GM12865 (cell line): ENCODE measurements around the gene PAPPA2.
A peak's percentile ranks its signal among the peaks of the same experiment; 100 is the strongest.

ENCODE experiments used
- DNase-seq: peaks from one replicate; pipeline ENCODE4 v3.0.0; 2010; ENCODE audit warnings: low read depth
- H3K4me3 ChIP-seq: 2 replicates; pipeline ENCODE4 v1.5.1; 2011; ENCODE audit warnings: mild to moderate bottlenecking, low read depth, low read length, control low read depth
- CTCF ChIP-seq: IDR thresholded peaks from 2 replicates; pipeline ENCODE4 v1.5.1; 2011; ENCODE audit warnings: low read length, control low read depth, low read depth, inconsistent platforms; ENCODE audit not compliant: insufficient read depth; ENCODE audit errors: missing control alignments

The PAPPA2 gene

DNA sequence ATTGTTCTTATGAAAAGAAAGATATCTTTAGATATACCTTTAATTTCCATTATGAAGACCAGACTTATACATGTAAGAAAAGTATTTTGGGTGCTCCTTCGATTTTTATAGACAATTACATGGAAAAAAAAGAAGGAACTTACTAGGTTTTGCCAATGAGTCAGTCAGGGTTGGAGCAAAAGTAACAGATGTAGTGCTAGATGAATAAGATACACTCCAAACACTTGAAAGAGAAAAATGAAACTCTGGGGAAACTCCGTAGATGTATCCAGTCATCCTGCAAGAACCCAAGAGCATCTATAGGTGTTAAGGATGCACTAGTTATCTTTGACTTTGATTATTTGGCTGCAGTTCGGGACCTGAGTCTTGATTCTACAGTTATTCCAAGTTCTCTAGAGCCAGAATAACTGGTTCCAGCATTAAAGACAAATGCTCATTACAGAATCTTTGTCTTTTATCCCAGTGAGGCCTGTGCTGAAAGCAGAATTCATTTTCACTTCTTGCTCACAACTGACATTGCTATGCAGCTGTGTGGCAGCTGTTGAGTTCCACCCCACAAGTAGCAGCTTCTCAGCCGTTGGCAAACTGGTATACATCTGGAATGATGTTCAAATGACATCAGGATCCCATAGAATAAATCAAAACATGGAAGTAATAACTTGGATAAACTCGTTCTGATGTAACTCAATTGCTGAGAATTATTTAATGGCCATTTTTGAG is 375.5 kb downstream of the PAPPA2 start:
- DNase-seq: no peak

DNA sequence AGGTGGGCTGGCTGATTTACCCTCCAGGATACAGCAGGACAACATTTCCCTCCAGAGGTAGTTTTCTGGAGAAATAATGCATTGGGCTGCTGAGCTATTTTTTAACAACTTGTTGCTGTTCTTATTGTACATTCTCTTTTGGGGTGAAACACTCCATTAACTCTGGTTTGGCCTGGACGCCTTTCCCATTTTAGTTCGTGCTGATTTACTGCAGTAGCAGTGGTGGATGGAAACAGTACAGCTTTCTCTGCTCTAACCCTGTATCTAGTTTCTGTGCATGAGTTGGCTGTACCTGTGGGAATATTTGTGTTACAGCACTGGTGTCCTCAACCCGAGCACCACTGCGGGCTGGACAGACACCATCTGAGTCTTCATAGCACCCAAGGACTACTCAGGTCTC is 376.2 kb downstream of the PAPPA2 start:
- no peak for DNase-seq
- H3K4me3 ChIP-seq: no peak overlapping the region
- no peak for TF ChIP-seq CTCF

More for the DNA sequence above, 375.5 kb downstream of the PAPPA2 start:
- no peak overlapping the region for H3K4me3 ChIP-seq
- TF ChIP-seq CTCF: no peak

DNA sequence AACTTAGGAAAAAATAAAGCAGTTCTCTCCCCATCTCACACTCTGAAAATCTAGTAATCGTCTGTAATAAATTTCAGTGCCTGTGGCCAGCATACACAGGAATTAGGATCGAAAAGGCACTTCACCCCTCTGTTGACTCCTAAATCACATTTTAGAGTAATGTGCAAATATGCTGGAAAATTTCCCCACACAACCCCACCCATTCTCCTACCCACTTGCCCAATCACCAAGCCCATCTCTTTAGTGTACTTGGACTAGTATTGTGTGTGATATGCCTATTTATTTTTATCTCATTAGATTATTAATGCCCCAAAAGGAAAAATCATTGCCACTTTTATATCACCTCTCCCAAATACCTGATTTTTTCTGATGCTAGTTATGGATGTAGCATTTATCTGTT is 378.3 kb downstream of the PAPPA2 start:
- no peak for DNase-seq
- H3K4me3 ChIP-seq: no peak overlapping the region
- no peak for TF ChIP-seq CTCF

GRCh38 chr1:176843352-176844297 is 380.6 kb downstream of the PAPPA2 start:
- peak; percentile 36 for DNase-seq
- TF ChIP-seq CTCF: peak; percentile 26
- H3K4me3 ChIP-seq: no peak overlapping the region

GRCh38 chr1:176847052-176847451 is 384.1 kb downstream of the PAPPA2 start:
- no peak for DNase-seq
- TF ChIP-seq CTCF: no peak
- H3K4me3 ChIP-seq: no peak overlapping the region

DNA sequence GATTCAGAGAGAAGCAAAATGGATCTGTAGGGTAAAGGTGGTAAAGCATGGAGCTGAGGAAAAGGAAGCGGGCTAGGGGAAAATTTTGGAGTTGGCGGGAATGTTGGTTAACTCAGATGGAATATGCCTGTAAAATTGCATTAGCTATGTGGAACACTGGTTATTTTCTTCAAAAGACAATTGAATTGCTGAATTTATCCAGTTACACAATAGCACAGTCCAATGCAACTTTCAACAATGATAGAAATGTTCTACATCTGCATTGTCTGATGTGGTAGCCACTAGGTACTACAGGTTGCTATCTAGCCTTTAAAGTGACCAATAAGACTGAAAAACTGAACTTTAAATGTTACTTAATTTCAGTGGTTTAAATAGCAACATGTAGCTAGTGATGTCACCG is 386.3 kb downstream of the PAPPA2 start:
- no peak overlapping the region for H3K4me3 ChIP-seq
- no peak for DNase-seq
- TF ChIP-seq CTCF: no peak
